BJ (cell line): Measurements from ENCODE around the gene VPS18. TPM values are rescaled to one million over a fixed set of nuclear protein-coding genes. Genes with fewer than 3 reads are reported as not detected.

ENCODE experiments used
- CTCF ChIA-PET: fragments of 350-600 bp; formaldehyde crosslinking; extraction: SDS; loops from one replicate; lab custom pipeline; 2021; ENCODE audit warnings: antibody characterized with exemption, inconsistent platforms; lab: Yijun Ruan, JAX
- POLR2A ChIA-PET: fragments of 300-600 bp; sonication (Branson Sonifier 250); formaldehyde crosslinking; extraction: SDS; loops from one replicate; lab custom pipeline; 2021; ENCODE audit warnings: antibody characterized with exemption; lab: Charles Lee
- DNase-seq: peaks from one replicate; pipeline ENCODE4 v3.0.0-alpha.2; 2011; ENCODE audit warnings: low read depth
- H3K27me3 ChIP-seq: 2 replicates; pipeline ENCODE4 v1.6.0; 2011; ENCODE audit warnings: low read length; ENCODE audit not compliant: control insufficient read depth, insufficient read depth
- H3K36me3 ChIP-seq: 2 replicates; pipeline ENCODE4 v1.5.1; 2011; ENCODE audit warnings: low read length; ENCODE audit not compliant: control insufficient read depth, insufficient read depth
- H3K4me3 ChIP-seq: 2 replicates; pipeline ENCODE4 v1.5.1; 2011; ENCODE audit warnings: low read depth, mild to moderate bottlenecking, control low read depth, low read length
- polyA plus RNA-seq: library from polyadenylated mRNA; depleted of rRNA; stranded (reverse); fragments of >200 nt; gene quantifications from 2 replicates; pipeline ENCODE4 v1.2.3, GENCODE V29; 2011
- TF ChIP-seq, protein P1 (sequence below): IDR thresholded peaks from 2 replicates; pipeline ENCODE4 v1.5.1; 2011; ENCODE audit warnings: low read depth, mild to moderate bottlenecking, control low read depth, inconsistent platforms, low read length, moderate library complexity; ENCODE audit not compliant: insufficient read depth

Gene VPS18
- polyA plus RNA-seq, 1 experiment: 28.4 TPM

DNA sequence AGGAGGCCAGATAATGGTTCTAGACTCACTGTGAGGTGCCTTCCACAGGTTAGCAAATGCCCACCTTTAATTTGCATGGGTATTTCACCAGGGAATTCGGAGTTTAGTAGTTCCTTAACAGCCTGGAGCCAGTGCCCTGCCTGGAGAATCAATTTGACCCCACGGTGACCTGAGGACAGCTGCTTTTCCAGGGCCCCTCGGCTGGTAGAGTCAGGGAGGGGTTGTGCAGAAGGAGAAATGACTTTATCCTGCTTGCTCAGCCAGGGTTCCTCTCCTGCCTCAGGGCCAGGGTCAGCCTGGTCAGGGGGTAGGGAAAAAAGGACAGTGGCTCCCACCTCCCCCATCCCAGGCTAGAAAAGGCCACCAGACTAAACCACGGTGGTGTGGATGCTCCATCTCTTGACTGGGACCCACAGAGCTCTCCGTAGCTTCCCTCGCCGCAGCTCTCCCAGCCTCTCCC, 46.8 kb downstream of the VPS18 start:
- Histone ChIP-seq H3K36me3 (no peaks in the 10 kb centered on the region), H3K4me3 (peak overlapping the region; percentile 36), H3K27me3 (no peaks in the 10 kb centered on the region)
- no peak for DNase-seq
- POLR2A ChIA-PET: interaction anchor here (0.5 to 1.5 kb wide), 3 partner anchors 12 to 1747 kb away, joined by 3 to 8 read pairs (median 6); partner anchors contain the start of gene CHAC1
- CTCF ChIA-PET: interaction anchor here (0.6 to 9.5 kb wide), 33 partner anchors 11 to 248 kb away, joined by 3 to 142 read pairs (median 6); partner anchors contain the start of genes CHAC1 and DLL4
- TF ChIP-seq, protein P1, sequence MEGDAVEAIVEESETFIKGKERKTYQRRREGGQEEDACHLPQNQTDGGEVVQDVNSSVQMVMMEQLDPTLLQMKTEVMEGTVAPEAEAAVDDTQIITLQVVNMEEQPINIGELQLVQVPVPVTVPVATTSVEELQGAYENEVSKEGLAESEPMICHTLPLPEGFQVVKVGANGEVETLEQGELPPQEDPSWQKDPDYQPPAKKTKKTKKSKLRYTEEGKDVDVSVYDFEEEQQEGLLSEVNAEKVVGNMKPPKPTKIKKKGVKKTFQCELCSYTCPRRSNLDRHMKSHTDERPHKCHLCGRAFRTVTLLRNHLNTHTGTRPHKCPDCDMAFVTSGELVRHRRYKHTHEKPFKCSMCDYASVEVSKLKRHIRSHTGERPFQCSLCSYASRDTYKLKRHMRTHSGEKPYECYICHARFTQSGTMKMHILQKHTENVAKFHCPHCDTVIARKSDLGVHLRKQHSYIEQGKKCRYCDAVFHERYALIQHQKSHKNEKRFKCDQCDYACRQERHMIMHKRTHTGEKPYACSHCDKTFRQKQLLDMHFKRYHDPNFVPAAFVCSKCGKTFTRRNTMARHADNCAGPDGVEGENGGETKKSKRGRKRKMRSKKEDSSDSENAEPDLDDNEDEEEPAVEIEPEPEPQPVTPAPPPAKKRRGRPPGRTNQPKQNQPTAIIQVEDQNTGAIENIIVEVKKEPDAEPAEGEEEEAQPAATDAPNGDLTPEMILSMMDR: no peak

DNA sequence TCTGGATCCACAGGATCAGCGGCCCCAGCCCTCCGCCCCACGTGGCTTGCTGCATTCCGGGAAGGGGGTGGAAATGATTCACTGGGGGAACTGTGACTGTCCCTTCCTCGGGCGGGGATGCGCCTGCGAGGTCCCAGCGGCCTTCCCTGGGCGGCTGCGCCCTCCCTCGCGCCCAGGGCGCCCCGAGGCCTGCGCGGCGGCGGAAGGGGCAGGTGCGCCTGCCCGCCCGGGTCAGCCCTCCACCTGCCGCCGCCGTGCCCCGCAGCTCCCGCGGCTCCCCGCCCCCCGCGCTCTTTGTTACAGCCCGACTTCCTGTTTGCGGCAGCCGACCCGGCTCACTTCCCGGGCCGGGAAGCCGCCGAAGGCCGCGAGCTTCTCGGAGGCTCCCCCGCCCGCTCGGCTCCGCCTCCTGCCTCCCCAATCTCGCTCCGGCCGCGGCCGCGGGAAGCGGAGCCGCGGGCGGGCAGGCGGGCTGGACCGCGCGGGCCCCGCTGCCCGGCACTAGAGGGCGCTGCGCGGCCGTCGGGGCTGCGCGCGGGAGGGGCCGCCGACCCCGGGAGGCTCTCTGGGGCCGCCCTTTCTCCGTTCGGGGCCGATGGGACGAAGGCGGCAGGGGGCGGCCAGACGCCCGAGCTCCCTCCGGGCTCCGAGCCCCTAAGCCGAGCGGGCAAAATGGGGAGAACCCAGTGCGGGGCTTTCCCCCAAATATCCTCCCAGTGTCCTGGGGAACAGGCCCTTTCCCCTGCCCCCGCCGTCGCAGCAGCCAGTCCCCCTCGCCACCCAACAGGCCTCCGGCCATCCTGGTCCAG, 47.5 kb downstream of the VPS18 start:
- POLR2A ChIA-PET: interaction anchor here (0.6 to 1.5 kb wide), 4 partner anchors 11 to 1747 kb away, joined by 3 to 8 read pairs (median 5); partner anchors contain the start of gene CHAC1
- Histone ChIP-seq H3K36me3 (no peaks in the 10 kb centered on the region), H3K27me3 (no peaks in the 10 kb centered on the region), H3K4me3 (peak overlapping the region; percentile 50)
- no peak for DNase-seq
- TF ChIP-seq, protein P1: peak; percentile 27
- CTCF ChIA-PET: interaction anchor here (0.6 to 9.5 kb wide), 40 partner anchors 10 to 248 kb away, joined by 3 to 142 read pairs (median 5); partner anchors contain the start of genes CHAC1, DLL4 and VPS18

DNA sequence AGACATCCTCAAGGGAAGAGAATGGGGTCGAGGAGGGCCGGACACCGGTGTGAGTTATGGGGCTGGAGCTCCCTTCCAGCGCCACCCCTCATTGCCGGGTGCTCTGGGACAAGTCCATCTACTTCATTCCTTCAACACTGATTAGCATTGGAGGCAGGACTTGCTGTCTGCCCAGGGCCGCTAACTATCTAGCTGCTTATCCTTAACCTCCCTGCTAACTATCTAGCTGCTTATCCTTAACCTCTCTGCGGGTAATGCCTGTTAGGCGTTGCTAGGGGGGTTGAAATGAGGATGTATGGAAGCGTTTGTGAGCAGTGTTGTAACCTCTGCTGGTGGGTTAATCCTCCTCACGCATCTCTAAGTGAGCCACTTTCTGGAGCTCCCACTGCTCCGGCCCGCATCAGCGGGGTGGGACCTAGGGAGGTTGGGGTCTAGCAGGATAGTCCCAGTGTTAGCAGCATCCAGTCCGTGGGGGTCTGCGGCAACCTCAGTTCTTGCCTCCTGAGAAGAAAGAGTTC, 48.1 kb downstream of the VPS18 start:
- H3K4me3 ChIP-seq: peak overlapping the region; percentile 50
- no peak for DNase-seq
- H3K36me3 ChIP-seq: no peaks in the 10 kb centered on the region
- TF ChIP-seq, protein P1: no peak
- H3K27me3 ChIP-seq: no peaks in the 10 kb centered on the region
- ChIA-PET POLR2A (interaction anchor here (0.6 to 1.5 kb wide), 3 partner anchors 11 to 71 kb away, joined by 3 to 8 read pairs (median 4); partner anchors contain the start of gene CHAC1), CTCF (interaction anchor here (0.9 to 9.5 kb wide), 27 partner anchors 10 to 246 kb away, joined by 3 to 142 read pairs (median 7); partner anchors contain the start of genes CHAC1, DLL4 and VPS18)

DNA sequence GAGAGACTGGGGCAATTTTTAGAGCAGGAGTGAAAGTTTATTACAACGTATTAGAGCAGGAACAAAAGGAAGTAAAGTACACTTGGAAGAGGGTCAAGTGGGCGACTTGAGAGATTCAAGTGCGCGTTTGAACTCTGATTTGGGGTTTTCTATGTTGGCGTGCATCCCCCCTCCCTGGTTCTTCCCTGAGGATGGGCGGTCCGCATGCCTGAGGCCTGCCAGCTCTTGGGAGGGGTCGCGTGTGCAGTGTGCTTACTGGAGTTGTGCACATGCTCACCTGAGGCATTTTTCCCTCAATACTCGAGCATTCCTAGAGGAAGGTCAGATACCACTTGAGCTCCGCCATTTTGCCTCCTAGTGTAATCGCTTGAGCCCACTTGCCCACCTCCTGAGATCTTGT, 48.6 kb downstream of the VPS18 start:
- no peaks in the 10 kb centered on the region for H3K36me3 ChIP-seq
- TF ChIP-seq, protein P1: no peak
- H3K4me3 ChIP-seq: no peak overlapping the region
- ChIA-PET CTCF (interaction anchor here (0.9 to 9.5 kb wide), 22 partner anchors 9 to 133 kb away, joined by 3 to 142 read pairs (median 8); partner anchors contain the start of genes CHAC1, DLL4 and VPS18), POLR2A (interaction anchor here (1.5 kb wide), 1 partner anchor 10 kb away, joined by 8 read pairs; the partner anchor contains the start of gene CHAC1)
- H3K27me3 ChIP-seq: no peaks in the 10 kb centered on the region
- DNase-seq: no peak
